ENCODE measurements around the gene B4GALT5.

B4GALT5 gene

GRCh38 chr20:49599746-49600113 lies 113.9 kb downstream of the B4GALT5 start:
- no peak for DNase-seq

GRCh38 chr20:49597825-49598395 lies 115.8 kb downstream of the B4GALT5 start:
- DNase-seq = no peak

GRCh38 chr20:49595811-49596561 lies 117.7 kb downstream of the B4GALT5 start:
- DNase-seq = no peak

- DNase-seq = no peak
Measured at GRCh38 chr20:49595346-49595745, 118.3 kb downstream of the B4GALT5 start.

GRCh38 chr20:49594931-49595315 lies 118.8 kb downstream of the B4GALT5 start:
- no peak for DNase-seq

- no peak for DNase-seq
Measured at GRCh38 chr20:49594143-49594930, 119.3 kb downstream of the B4GALT5 start.

GRCh38 chr20:49593466-49594142 lies 120.1 kb downstream of the B4GALT5 start:
- DNase-seq = no peak

GRCh38 chr20:49592120-49592519 lies 121.6 kb downstream of the B4GALT5 start:
- DNase-seq = no peak

GRCh38 chr20:49591217-49591865 lies 122.3 kb downstream of the B4GALT5 start:
- DNase-seq = no peak

GRCh38 chr20:49590163-49591017 lies 123.3 kb downstream of the B4GALT5 start:
- DNase-seq = no peak

GRCh38 chr20:49589747-49590146 lies 123.9 kb downstream of the B4GALT5 start:
- no peak for DNase-seq

- DNase-seq = no peak
Measured at GRCh38 chr20:49587111-49587570, 126.5 kb downstream of the B4GALT5 start.

GRCh38 chr20:49585585-49586245 lies 128.0 kb downstream of the B4GALT5 start:
- DNase-seq = no peak

- no peak for DNase-seq
Measured at GRCh38 chr20:49584418-49585382, 129.0 kb downstream of the B4GALT5 start.

- DNase-seq = no peak
Measured at GRCh38 chr20:49583669-49584417, 129.8 kb downstream of the B4GALT5 start.

GRCh38 chr20:49583343-49583668 lies 130.4 kb downstream of the B4GALT5 start:
- no peak for DNase-seq

Measured in activated naive CD4-positive, alpha-beta T cell (primary cell).